HG02678 (cell line): ENCODE results near the gene TUNAR.
"Not testable (repeated sequence)": the region's sequence is repeated elsewhere in the genome, so short reads cannot be mapped to it uniquely, and the experiment has no call there.

Source experiments
- ATAC-seq: cut with Tn5 transposase; IDR thresholded peaks from one replicate; pipeline ENCODE4 v1.9.1; 2021; ENCODE audit warnings: mild to moderate bottlenecking, moderate library complexity; ENCODE audit not compliant: unreplicated experiment

Gene TUNAR

GRCh38 chr14:95968048-95968447 lies 91.4 kb downstream of the TUNAR start:
- ATAC-seq: not testable (repeated sequence)
